Body of pancreas (tissue), 4 donors: ENCODE measurements around the gene SPOCK1. TPM values are rescaled to one million over a fixed set of nuclear protein-coding genes. Genes with fewer than 3 reads are reported as not detected.

Experiments used
- ATAC-seq: fragments of 150-250 bp; one replicate; pipeline ENCODE4 v1.9.1; 2016
- DNase-seq, 4 donors: peaks; one replicate each; pipeline ENCODE4 v3.0.0-alpha.2; 2019
- H3K27ac ChIP-seq, 4 donors: fragments of 200-600 bp; sonication (generic); 1 replicate in 3 of 4; 2 replicates in 1 of 4; pipeline versions ENCODE4 v1.5.1 to v1.6.1; 2016 to 2019; ENCODE audit warnings: mild to moderate bottlenecking in 1 of 4, mixed read lengths in 1 of 4, moderate library complexity in 1 of 4
- H3K27me3 ChIP-seq, 2 donors: fragments of 200-600 bp; sonication (generic); one replicate each; pipeline ENCODE4 v1.6.0; 2016; ENCODE audit warnings: mild to moderate bottlenecking in 1 of 2
- H3K36me3 ChIP-seq, 2 donors: fragments of 200-600 bp; sonication (generic); replicated peaks in 1 of 2; 2 replicates each; pipeline ENCODE4 v1.5.1; 2016; ENCODE audit warnings: low read depth in 2 of 2; ENCODE audit not compliant: insufficient read depth in 1 of 2
- H3K4me1 ChIP-seq: fragments of 200-600 bp; sonication (generic); one replicate; pipeline ENCODE4 v1.6.0; 2016
- H3K4me3 ChIP-seq, 2 donors: fragments of 200-600 bp; sonication (generic); 1 replicate in 1 of 2; 2 replicates in 1 of 2; pipeline ENCODE4 v1.5.1; 2016 to 2019
- H3K9me3 ChIP-seq, 3 donors: fragments of 200-600 bp; sonication (generic); 1 replicate in 2 of 3; 2 replicates in 1 of 3; pipeline ENCODE4 v1.5.1; 2016
- CTCF ChIP-seq, 7 experiments: fragments of 450-650 bp in 4 of 7; fragments of 200-600 bp in 3 of 7; sonication (generic) in 3 of 7; IDR thresholded peaks; one replicate each; pipeline ENCODE4 v1.5.1; 2016 to 2019; ENCODE audit warnings: antibody characterized with exemption in 7 of 7
- POLR2A ChIP-seq, 3 donors: fragments of 450-650 bp; IDR thresholded peaks; one replicate each; pipeline ENCODE4 v1.6.1; 2016; ENCODE audit warnings: antibody characterized with exemption in 3 of 3, mild to moderate bottlenecking in 2 of 3
- WGBS, 2 donors: methylation state at CpG; one replicate each; pipeline ENCODE4 v1.1.5; 2017; 5-methylcytosine and 5-hydroxymethylcytosine counted together
- intact Hi-C: fragments of 100-400 bp; cut with DNase I; formaldehyde crosslinking; loops from one replicate; pipeline ENCODE4 v1.15.1; 2023
- total RNA-seq, 2 donors: library from RNA; depleted of rRNA; stranded (reverse); fragments of >200 nt; gene quantifications; one replicate each; pipeline ENCODE4 v1.1.0, GENCODE V29; 2016

Gene SPOCK1
- total RNA-seq, 2 donors from 2014 or later = 22.4 to 30.6 TPM

GRCh38 chr5:137016783-137017324 lies 482.3 kb downstream of the SPOCK1 start:
- no peaks in the 10 kb centered on the region for H3K9me3 ChIP-seq
- no peak overlapping the region for H3K4me3 ChIP-seq
- H3K36me3 ChIP-seq = no peaks in the 10 kb centered on the region
- H3K4me1 ChIP-seq = no peaks in the 10 kb centered on the region
- WGBS, 2 donors = 36 to 53% methylated on average over 4 to 5 of the region's 5 CpGs
- intact Hi-C loops = no loop called here
- H3K27me3 ChIP-seq = no peaks in the 10 kb centered on the region
- ATAC-seq (no peak), DNase-seq (no peak)
- H3K27ac ChIP-seq = no peak overlapping the region
- TF ChIP-seq CTCF (IDR thresholded peaks at IDR 0.05) = no peak
- no peak for TF ChIP-seq POLR2A (IDR thresholded peaks at IDR 0.05)

- WGBS, 2 donors = 68 to 83% methylated on average over 2 of the region's 2 CpGs
- TF ChIP-seq CTCF (IDR thresholded peaks at IDR 0.05) (no peak), POLR2A (IDR thresholded peaks at IDR 0.05) (no peak)
Observed at GRCh38 chr5:137015540-137016116, 483.5 kb downstream of the SPOCK1 start.

GRCh38 chr5:137014731-137015130 lies 484.4 kb downstream of the SPOCK1 start:
- WGBS, 2 donors = 43 to 50% methylated on average over 3 of the region's 3 CpGs
- Histone ChIP-seq H3K9me3 (no peaks in the 10 kb centered on the region), H3K4me1 (no peaks in the 10 kb centered on the region), H3K4me3 (no peak overlapping the region), H3K27ac (no peak overlapping the region), H3K27me3 (no peaks in the 10 kb centered on the region), H3K36me3 (no peaks in the 10 kb centered on the region)
- TF ChIP-seq CTCF (IDR thresholded peaks at IDR 0.05) (no peak), POLR2A (IDR thresholded peaks at IDR 0.05) (no peak)
- DNase-seq = no peak
- intact Hi-C loops = no loop called here
- ATAC-seq = no peak

More at GRCh38 chr5:137015540-137016116, 483.5 kb downstream of the SPOCK1 start:
- Histone ChIP-seq H3K36me3 (no peaks in the 10 kb centered on the region), H3K27me3 (no peaks in the 10 kb centered on the region), H3K27ac (no peak overlapping the region), H3K4me1 (no peaks in the 10 kb centered on the region), H3K9me3 (no peaks in the 10 kb centered on the region), H3K4me3 (no peak overlapping the region)
- DNase-seq (no peak), ATAC-seq (no peak)
- intact Hi-C loops = no loop called here

GRCh38 chr5:137010226-137010625 lies 488.9 kb downstream of the SPOCK1 start:
- no peak overlapping the region for H3K27ac ChIP-seq
- no peak for TF ChIP-seq POLR2A (IDR thresholded peaks at IDR 0.05)
- no peak for TF ChIP-seq CTCF (IDR thresholded peaks at IDR 0.05)
- DNase-seq (no peak), ATAC-seq (no peak)
- no peaks in the 10 kb centered on the region for H3K27me3 ChIP-seq
- intact Hi-C loops = no loop called here
- H3K36me3 ChIP-seq = no peaks in the 10 kb centered on the region
- H3K4me3 ChIP-seq = no peak overlapping the region
- WGBS, 2 donors = 45 to 47% methylated on average over 3 of the region's 3 CpGs
- no peaks in the 10 kb centered on the region for H3K4me1 ChIP-seq
- H3K9me3 ChIP-seq = no peaks in the 10 kb centered on the region

- no peaks in the 10 kb centered on the region for H3K9me3 ChIP-seq
- intact Hi-C loops = no loop called here
- no peak for ATAC-seq
- no peaks in the 10 kb centered on the region for H3K4me1 ChIP-seq
- H3K27me3 ChIP-seq = no peaks in the 10 kb centered on the region
- H3K36me3 ChIP-seq = no peaks in the 10 kb centered on the region
- WGBS, 2 donors = 46 to 66% methylated on average over 2 of the region's 2 CpGs
- no peak overlapping the region for H3K27ac ChIP-seq
- DNase-seq = no peak
- H3K4me3 ChIP-seq = no peak overlapping the region
- no peak for TF ChIP-seq POLR2A (IDR thresholded peaks at IDR 0.05)
- no peak for TF ChIP-seq CTCF (IDR thresholded peaks at IDR 0.05)
Observed at GRCh38 chr5:137004279-137004678, 494.8 kb downstream of the SPOCK1 start.
